Liver (tissue), 9 donors: ENCODE results near the gene ARHGEF26. TPM values are rescaled to one million over a fixed set of nuclear protein-coding genes. Genes with fewer than 3 reads are reported as not detected.

ENCODE experiments used
- DNase-seq: peaks from one replicate; pipeline ENCODE4 v3.0.0-alpha.2; 2017; ENCODE audit warnings: low spot score
- H3K27ac ChIP-seq, 2 donors: one replicate each; pipeline ENCODE4 v1.7.0; 2013; ENCODE audit warnings: inconsistent platforms in 2 of 2, low read length in 2 of 2, control low read depth in 1 of 2, low read depth in 1 of 2, mild to moderate bottlenecking in 1 of 2
- H3K27me3 ChIP-seq, 4 donors: one replicate each; pipeline versions ENCODE4 v1.6.1 to v1.7.0; 2013; ENCODE audit warnings: low read length in 3 of 4, inconsistent platforms in 1 of 4, mild to moderate bottlenecking in 1 of 4, moderate library complexity in 1 of 4; ENCODE audit not compliant: control insufficient read depth in 4 of 4, insufficient read depth in 4 of 4
- H3K36me3 ChIP-seq, 4 donors: one replicate each; pipeline versions ENCODE4 v1.6.1 to v1.7.0; 2013; ENCODE audit warnings: low read length in 3 of 4, mild to moderate bottlenecking in 3 of 4, low read depth in 1 of 4, moderate library complexity in 1 of 4; ENCODE audit not compliant: control insufficient read depth in 4 of 4, insufficient read depth in 3 of 4
- H3K4me1 ChIP-seq, 4 donors: one replicate each; pipeline versions ENCODE4 v1.6.1 to v1.7.0; 2013; ENCODE audit warnings: low read length in 3 of 4, mild to moderate bottlenecking in 3 of 4, moderate library complexity in 1 of 4; ENCODE audit not compliant: control insufficient read depth in 4 of 4, insufficient read depth in 4 of 4
- H3K4me3 ChIP-seq, 3 donors: one replicate each; pipeline versions ENCODE4 v1.6.1 to v1.7.0; 2013; ENCODE audit warnings: low read length in 3 of 3, control low read depth in 1 of 3, low read depth in 1 of 3, mild to moderate bottlenecking in 1 of 3
- H3K9ac ChIP-seq, 2 donors: one replicate each; pipeline ENCODE4 v1.7.0; 2013; ENCODE audit warnings: low read length in 2 of 2, mild to moderate bottlenecking in 2 of 2, moderate library complexity in 2 of 2, control low read depth in 1 of 2, low read depth in 1 of 2
- H3K9me3 ChIP-seq, 4 donors: one replicate each; pipeline versions ENCODE4 v1.6.1 to v1.7.0; 2013; ENCODE audit warnings: low read length in 3 of 4; ENCODE audit not compliant: control insufficient read depth in 4 of 4
- ATF3 ChIP-seq: IDR thresholded peaks from 2 replicates; pipeline ENCODE4 v1.6.1; 2016; ENCODE audit warnings: antibody characterized with exemption
- CTCF ChIP-seq: fragments of 150-350 bp; IDR thresholded peaks from 2 replicates; pipeline ENCODE4 v1.5.1; 2017; ENCODE audit warnings: improper control_type of control experiment, low read depth, low read length; ENCODE audit not compliant: missing input control
- EGR1 ChIP-seq, 2 donors: IDR thresholded peaks; 2 replicates each; pipeline ENCODE4 v1.6.1; 2016 to 2018; ENCODE audit warnings: antibody characterized with exemption in 2 of 2, low read depth in 2 of 2
- FOXA1 ChIP-seq: IDR thresholded peaks from 2 replicates; pipeline ENCODE4 v1.6.1; 2016; ENCODE audit warnings: antibody characterized with exemption
- FOXA2 ChIP-seq: IDR thresholded peaks from 2 replicates; pipeline ENCODE4 v1.6.1; 2016; ENCODE audit warnings: antibody characterized with exemption
- GABPA ChIP-seq, 2 donors: IDR thresholded peaks in 1 of 2; conservative IDR thresholded peaks in 1 of 2; 2 replicates each; pipeline ENCODE4 v1.6.1; 2016; ENCODE audit warnings: antibody characterized with exemption in 2 of 2, mild to moderate bottlenecking in 1 of 2, moderate library complexity in 1 of 2
- HNF4A ChIP-seq, 2 donors: conservative IDR thresholded peaks; 2 replicates each; pipeline ENCODE4 v1.6.1; 2016; ENCODE audit warnings: antibody characterized with exemption in 2 of 2, mild to moderate bottlenecking in 2 of 2
- HNF4G ChIP-seq: IDR thresholded peaks from 2 replicates; pipeline ENCODE4 v1.6.1; 2016; ENCODE audit warnings: antibody characterized with exemption
- JUND ChIP-seq, 2 donors: IDR thresholded peaks; 2 replicates each; pipeline ENCODE4 v1.6.1; 2016; ENCODE audit warnings: antibody characterized with exemption in 2 of 2
- MAX ChIP-seq: IDR thresholded peaks from 2 replicates; pipeline ENCODE4 v1.6.1; 2016; ENCODE audit warnings: antibody characterized with exemption
- NR2F2 ChIP-seq: IDR thresholded peaks from 2 replicates; pipeline ENCODE4 v1.6.1; 2016; ENCODE audit warnings: antibody characterized with exemption
- RAD21 ChIP-seq, 2 donors: IDR thresholded peaks; 2 replicates each; pipeline ENCODE4 v1.6.1; 2016; ENCODE audit warnings: antibody characterized with exemption in 2 of 2, mild to moderate bottlenecking in 2 of 2
- REST ChIP-seq: IDR thresholded peaks from 2 replicates; pipeline ENCODE4 v1.6.1; 2016; ENCODE audit warnings: antibody characterized with exemption, mild to moderate bottlenecking
- RXRA ChIP-seq, 2 donors: IDR thresholded peaks; 2 replicates each; pipeline ENCODE4 v1.6.1; 2017 to 2018; ENCODE audit warnings: antibody characterized with exemption in 2 of 2, mild to moderate bottlenecking in 1 of 2
- SP1 ChIP-seq: IDR thresholded peaks from 2 replicates; pipeline ENCODE4 v1.6.1; 2018; ENCODE audit warnings: antibody characterized with exemption, mild to moderate bottlenecking
- TAF1 ChIP-seq: conservative IDR thresholded peaks from 2 replicates; pipeline ENCODE4 v1.6.1; 2016; ENCODE audit warnings: antibody characterized with exemption, mild to moderate bottlenecking
- YY1 ChIP-seq: IDR thresholded peaks from 2 replicates; pipeline ENCODE4 v1.6.1; 2016; ENCODE audit warnings: antibody characterized with exemption, mild to moderate bottlenecking
- ZBTB33 ChIP-seq: IDR thresholded peaks from 2 replicates; pipeline ENCODE4 v1.6.1; 2016; ENCODE audit warnings: antibody characterized with exemption
- WGBS: extraction: QIAGEN DNeasy Blood & Tissue Kit; methylation state at CpG from one replicate; pipeline ENCODE4 v1.1.7; 2013; 5-methylcytosine and 5-hydroxymethylcytosine counted together
- polyA plus RNA-seq, 2 donors: library from polyadenylated mRNA; stranded (reverse) in 1 of 2; unstranded in 1 of 2; fragments of 200-250 nt in 1 of 2; fragments of >200 nt in 1 of 2; fragmentation: Nextera tagmentation in 1 of 2; extraction: Ambion mirVana in 1 of 2; gene quantifications; one replicate each; pipeline versions ENCODE4 v1.2.1 to v1.2.3, GENCODE V29; 2013 to 2015
- total RNA-seq, 2 donors: library from RNA; depleted of rRNA; stranded (reverse); fragments of >200 nt; gene quantifications; one replicate each; pipeline ENCODE4 v1.2.3, GENCODE V29; 2014
- donor health status: healthy.
- donor health status: healthy.
- donor health status: healthy.
- donor health status: healthy.
- donor health status: healthy.

ARHGEF26 gene
- total and polyA plus RNA-seq, 4 donors: 1.4 to 27.9 (median 18.7) TPM

- DNase-seq: no peak
- no peaks in the 10 kb centered on the region for H3K9me3 ChIP-seq
- 49% methylated on average over 2 of the region's 2 CpGs for WGBS
Observed at GRCh38 chr3:154220462-154220861, 99.3 kb downstream of the ARHGEF26 start.

More at GRCh38 chr3:154220462-154220861, 99.3 kb downstream of the ARHGEF26 start:
- H3K4me3 ChIP-seq: no peak overlapping the region
- H3K4me1 ChIP-seq: peaks cover 0 to 4% (median under 1%) of the 10 kb centered on the region in 4 donors
- no peak overlapping the region for H3K27ac ChIP-seq
- no peaks in the 10 kb centered on the region for H3K27me3 ChIP-seq
- TF ChIP-seq ZBTB33 (no peak), RXRA (IDR thresholded peaks at IDR 0.05) (peak; percentile 31 to 64), HNF4A (conservative IDR thresholded peaks at IDR 0.05) (peak; percentile 14 to 43), MAX (no peak), NR2F2 (no peak), ATF3 (no peak), TAF1 (no peak), SP1 (no peak), HNF4G (no peak), YY1 (no peak), FOXA2 (no peak), CTCF (no peak), JUND (IDR thresholded peaks at IDR 0.05) (peak; percentile 44 to 79), RAD21 (IDR thresholded peaks at IDR 0.05) (peak; percentile 5 to 43), REST (no peak), EGR1 (IDR thresholded peaks at IDR 0.05; ENCODE audit: low read depth in 2 of 2) (no peak), FOXA1 (no peak), GABPA (IDR thresholded peaks at IDR 0.05 in 1 of 2, conservative IDR thresholded peaks at IDR 0.05 in 1 of 2) (no peak)
- H3K36me3 ChIP-seq: peaks cover 0 to 27% (median 7%) of the 10 kb centered on the region in 4 donors
- H3K9ac ChIP-seq: no peak overlapping the region
